C4-2B (cell line): ENCODE measurements around the gene VAMP1.

Source experiments
- CTCF ChIP-seq: fragments of 450-650 bp; conservative IDR thresholded peaks from 2 replicates; pipeline ENCODE4 v1.5.1; 2017; ENCODE audit warnings: mild to moderate bottlenecking
- ZFX ChIP-seq: fragments of 450-650 bp; IDR thresholded peaks from 2 replicates; pipeline ENCODE4 v1.6.1; 2017

GRCh38 chr12:6463858-6464257, 6.6 kb downstream of the VAMP1 start:
- TF ChIP-seq CTCF (no peak), ZFX (no peak)
